Heart left ventricle (tissue), 16 donors: Measurements from ENCODE around the gene GRM1. TPM values are rescaled to one million over a fixed set of nuclear protein-coding genes. Genes with fewer than 3 reads are reported as not detected.
"Not testable (repeated sequence)": the region's sequence is repeated elsewhere in the genome, so short reads cannot be mapped to it uniquely, and the experiment has no call there.

ENCODE experiments used
- ATAC-seq, 4 donors: fragments of 200-7000 bp; cut with Tn5 transposase; one replicate each; pipeline ENCODE4 v1.9.1; 2020 to 2022; ENCODE audit warnings: moderate library complexity in 4 of 4, mild to moderate bottlenecking in 3 of 4, moderate number of reproducible peaks in 1 of 4
- DNase-seq, 5 donors: peaks; one replicate each; pipeline ENCODE4 v3.0.0-alpha.2; 2020
- H3K27ac ChIP-seq, 12 donors: fragments of 200-600 bp; sonication (generic) in 4 of 12; one replicate each; pipeline versions ENCODE4 v1.5.0 to v1.8.0; 2016 to 2022; ENCODE audit warnings: mild to moderate bottlenecking in 2 of 12
- H3K27me3 ChIP-seq, 9 donors: fragments of 200-600 bp; sonication (generic) in 2 of 9; one replicate each; pipeline versions ENCODE4 v1.5.1 to v1.8.0; 2016 to 2022; ENCODE audit warnings: mild to moderate bottlenecking in 3 of 9
- H3K36me3 ChIP-seq, 9 donors: fragments of 200-600 bp; sonication (generic) in 2 of 9; one replicate each; pipeline versions ENCODE4 v1.5.0 to v1.8.0; 2018 to 2022; ENCODE audit warnings: mild to moderate bottlenecking in 2 of 9
- H3K4me1 ChIP-seq, 12 donors: fragments of 200-600 bp; sonication (generic) in 4 of 12; one replicate each; pipeline versions ENCODE4 v1.5.0 to v1.8.0; 2016 to 2022; ENCODE audit warnings: mild to moderate bottlenecking in 3 of 12
- H3K4me3 ChIP-seq, 12 donors: fragments of 200-600 bp; sonication (generic) in 4 of 12; one replicate each; pipeline versions ENCODE4 v1.5.0 to v1.8.0; 2017 to 2022; ENCODE audit warnings: mild to moderate bottlenecking in 9 of 12, moderate library complexity in 4 of 12
- H3K9me3 ChIP-seq, 12 donors: fragments of 200-600 bp; sonication (generic) in 4 of 12; one replicate each; pipeline versions ENCODE4 v1.5.0 to v1.8.0; 2016 to 2022; ENCODE audit warnings: mild to moderate bottlenecking in 1 of 12
- POLR2A ChIP-seq, 2 donors: fragments of 450-650 bp; IDR thresholded peaks; one replicate each; pipeline ENCODE4 v1.6.1; 2017; ENCODE audit warnings: antibody characterized with exemption in 2 of 2, mild to moderate bottlenecking in 2 of 2, moderate library complexity in 2 of 2
- WGBS, 4 donors: extraction: QIAGEN DNeasy Blood & Tissue Kit in 2 of 4; methylation state at CpG; one replicate each; pipeline versions ENCODE4 v1.1.5 to v1.1.7; 2013 to 2018; 5-methylcytosine and 5-hydroxymethylcytosine counted together
- intact Hi-C, 10 donors: fragments of 100-400 bp; cut with DNase I; formaldehyde crosslinking; loops; one replicate each; pipeline versions ENCODE4 v1.11.1 to v1.14.2; 2022
- polyA plus RNA-seq, 2 donors: library from polyadenylated mRNA; stranded (reverse); fragments of 200-250 nt; gene quantifications; one replicate each; pipeline ENCODE4 v1.2.3, GENCODE V29; 2013
- total RNA-seq, 9 donors: library from RNA; depleted of rRNA in 2 of 9; stranded (reverse); fragments of >200 nt in 2 of 9; fragmentation: NEBNext Ultra II Directional in 3 of 9; extraction: Animal tissue kit (Norgen Biotek cat#: 25700) in 3 of 9; gene quantifications; one replicate each; pipeline versions ENCODE4 v1.1.0 to v1.2.4, GENCODE V29; 2016 to 2023
- TF ChIP-seq, protein P1 (sequence below), 12 donors: fragments of 200-600 bp; sonication (generic) in 4 of 12; IDR thresholded peaks; one replicate each; pipeline versions ENCODE4 v1.5.0 to v1.8.0; 2018 to 2022; ENCODE audit warnings: antibody characterized with exemption in 12 of 12, mild to moderate bottlenecking in 5 of 12
- donor health status: ischemic (EF 13 %, LVEDD 7.1; RV severe dilation, severe dysfunction).
- donor health status: healthy with polysubstance abuse.
- donor health status: DM: no; HTN: yes; CAD: no.
- donor health status: DM: no; HTN: no; CAD: no.
- donor health status: ischemic (EF 25% LVEDD 6.9; RV normal size, moderate dysfunction).
- donor health status: ischemic (EF 25% LVEDD 5.7; RV mildly dilated, moderate dysfunction).
- donor health status: healthy.
- donor health status: DM: yes; HTN: yes; CAD: no.
- donor health status: ischemic (EF 35%, LVEDD 5.7; RV mildly dilated, moderate dysfunction).
- donor health status: nonischemic (EF 11% LVEDD 7.7; RV severe dilation, severe dysfunction).
- donor health status: DM: yes; HTN: yes; CAD: no.
- donor health status: PGD.
- donor health status: ischemic (EF 29% LVEDD 5.4; RV normal size, mild dysfunction).
- donor health status: nonischemic (EF 23%, LVEDD 6.1; RV moderate dilation, normal function).

The GRM1 gene
- total and polyA plus RNA-seq, 11 donors = 0.62 to 6.9 (median 4.7) TPM

DNA sequence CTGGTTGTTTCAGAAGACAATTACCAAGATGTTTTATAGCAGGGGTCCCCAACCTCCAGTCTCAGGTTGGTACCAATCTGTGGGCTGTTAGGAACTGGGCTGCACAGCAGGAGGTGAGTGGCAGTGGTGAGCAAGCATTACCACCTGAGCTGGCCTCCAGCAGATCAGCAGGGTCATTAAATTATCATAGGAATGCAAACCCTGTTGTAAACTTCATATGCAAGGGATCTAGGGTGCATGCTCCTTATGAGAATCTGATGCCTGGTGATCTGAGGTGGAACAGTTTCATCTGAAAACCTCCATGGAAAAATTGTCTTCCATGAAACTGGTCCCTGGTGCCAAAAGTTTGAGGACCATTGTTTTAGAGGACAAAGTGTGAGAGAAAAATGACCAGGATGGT lies 240.6 kb downstream of the GRM1 start:
- Histone ChIP-seq H3K27ac (no peak overlapping the region), H3K9me3 (peaks cover 0 to 5% (median 0%) of the 10 kb centered on the region in 12 donors), H3K27me3 (no peaks in the 10 kb centered on the region), H3K4me1 (peaks cover 0 to 3% (median 0%) of the 10 kb centered on the region in 12 donors), H3K36me3 (no peaks in the 10 kb centered on the region), H3K4me3 (no peak overlapping the region)
- DNase-seq (no peak), ATAC-seq (no peak)
- intact Hi-C loops = loop anchor here in 1 of 10 donors (10.0 kb wide), 1 partner anchor 265 kb away; no protein-coding TSS in a partner anchor
- TF ChIP-seq POLR2A (IDR thresholded peaks at IDR 0.05) = no peak
- TF ChIP-seq, protein P1, sequence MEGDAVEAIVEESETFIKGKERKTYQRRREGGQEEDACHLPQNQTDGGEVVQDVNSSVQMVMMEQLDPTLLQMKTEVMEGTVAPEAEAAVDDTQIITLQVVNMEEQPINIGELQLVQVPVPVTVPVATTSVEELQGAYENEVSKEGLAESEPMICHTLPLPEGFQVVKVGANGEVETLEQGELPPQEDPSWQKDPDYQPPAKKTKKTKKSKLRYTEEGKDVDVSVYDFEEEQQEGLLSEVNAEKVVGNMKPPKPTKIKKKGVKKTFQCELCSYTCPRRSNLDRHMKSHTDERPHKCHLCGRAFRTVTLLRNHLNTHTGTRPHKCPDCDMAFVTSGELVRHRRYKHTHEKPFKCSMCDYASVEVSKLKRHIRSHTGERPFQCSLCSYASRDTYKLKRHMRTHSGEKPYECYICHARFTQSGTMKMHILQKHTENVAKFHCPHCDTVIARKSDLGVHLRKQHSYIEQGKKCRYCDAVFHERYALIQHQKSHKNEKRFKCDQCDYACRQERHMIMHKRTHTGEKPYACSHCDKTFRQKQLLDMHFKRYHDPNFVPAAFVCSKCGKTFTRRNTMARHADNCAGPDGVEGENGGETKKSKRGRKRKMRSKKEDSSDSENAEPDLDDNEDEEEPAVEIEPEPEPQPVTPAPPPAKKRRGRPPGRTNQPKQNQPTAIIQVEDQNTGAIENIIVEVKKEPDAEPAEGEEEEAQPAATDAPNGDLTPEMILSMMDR (IDR thresholded peaks at IDR 0.05) = no peak

GRCh38 chr6:146271163-146271562 lies 242.3 kb downstream of the GRM1 start:
- H3K36me3 ChIP-seq, H3K27me3 ChIP-seq, H3K9me3 ChIP-seq: not testable (repeated sequence)
- peaks cover 0 to 15% (median 0%) of the 10 kb centered on the region in 12 donors for H3K4me1 ChIP-seq
- H3K4me3 ChIP-seq = peak overlapping the region in 8 of 12 donors; percentile 20 to 50 (median 30)
- H3K27ac ChIP-seq = peak overlapping the region in 8 of 12 donors; percentile 2 to 64 (median 56)
- intact Hi-C loops = loop anchor here in 1 of 10 donors (5.0 to 10.0 kb wide), 2 partner anchors 76 to 306 kb away; partner anchors contain the start of gene SHPRH
- DNase-seq = peak; percentile 60 to 86 (median 73)
- peak; percentile 76 to 96 (median 92) for ATAC-seq
- 2 to 13% (median 10%) methylated on average over 1 of the region's 1 CpG for WGBS, 4 donors

DNA sequence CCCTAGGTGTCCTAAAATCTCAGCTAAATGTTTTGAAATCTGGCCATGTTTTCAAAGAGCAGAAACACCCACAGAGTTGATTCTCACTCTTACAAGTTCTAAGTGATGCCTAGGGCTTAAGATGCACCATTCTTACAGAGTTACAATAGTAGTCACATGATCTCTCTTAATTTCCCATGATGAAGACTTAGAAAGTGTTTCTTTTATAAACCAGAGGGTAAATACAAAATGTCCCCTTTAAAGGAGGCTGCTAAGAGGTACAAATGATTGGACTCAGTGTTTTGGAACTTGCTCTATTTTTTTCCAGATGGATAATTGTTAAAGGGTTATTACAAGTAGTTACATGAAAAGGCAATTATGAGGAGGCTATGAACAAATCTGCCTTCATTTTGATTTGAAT lies 244.6 kb downstream of the GRM1 start:
- H3K27ac ChIP-seq = no peak overlapping the region
- TF ChIP-seq, protein P1 (IDR thresholded peaks at IDR 0.05) = no peak
- no peak for TF ChIP-seq POLR2A (IDR thresholded peaks at IDR 0.05)
- no peak overlapping the region for H3K4me3 ChIP-seq
- H3K27me3 ChIP-seq = no peaks in the 10 kb centered on the region
- H3K36me3 ChIP-seq = no peaks in the 10 kb centered on the region
- ATAC-seq (no peak), DNase-seq (no peak)
- intact Hi-C loops = loop anchor here in 1 of 10 donors (5.0 to 10.0 kb wide), 2 partner anchors 74 to 309 kb away; partner anchors contain the start of gene SHPRH
- H3K9me3 ChIP-seq = no peaks in the 10 kb centered on the region
- H3K4me1 ChIP-seq = peaks cover 0 to 15% (median 0%) of the 10 kb centered on the region in 12 donors

DNA sequence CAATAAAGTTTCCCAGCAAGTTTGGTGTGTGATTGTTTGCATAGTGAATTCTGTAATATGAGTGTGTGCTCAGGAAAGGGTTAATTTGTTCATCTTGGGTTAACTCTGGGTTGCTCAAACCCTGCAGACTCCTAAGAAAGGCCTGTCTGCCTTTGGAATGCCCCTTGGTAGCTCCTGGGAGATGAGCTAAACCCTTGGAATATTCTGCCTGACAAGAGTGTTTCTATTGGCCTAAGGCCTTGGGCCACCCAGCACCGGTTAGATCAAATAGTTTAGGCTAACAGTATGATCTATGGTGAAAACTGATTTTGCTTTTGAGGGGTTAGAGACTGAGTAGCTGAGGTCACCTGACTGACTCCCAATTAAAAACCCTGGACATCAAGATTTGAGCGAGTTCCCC lies 248.3 kb downstream of the GRM1 start:
- TF ChIP-seq, protein P1 (IDR thresholded peaks at IDR 0.05) = no peak
- no peak for TF ChIP-seq POLR2A (IDR thresholded peaks at IDR 0.05)
- Histone ChIP-seq H3K4me3 (no peak overlapping the region), H3K4me1 (peaks cover 0 to 15% (median 0%) of the 10 kb centered on the region in 12 donors), H3K27me3 (no peaks in the 10 kb centered on the region), H3K9me3 (no peaks in the 10 kb centered on the region), H3K36me3 (no peaks in the 10 kb centered on the region), H3K27ac (no peak overlapping the region)
- DNase-seq (no peak), ATAC-seq (no peak)
- intact Hi-C loops = loop anchor here in 1 of 10 donors (10.0 kb wide), 1 partner anchor 312 kb away; the partner anchor contains the start of gene SHPRH
- 75 to 83% (median 77%) methylated on average over 2 of the region's 2 CpGs for WGBS, 4 donors
